Motor neuron (in vitro differentiated cells): ENCODE results near the gene SORCS3. TPM values are rescaled to one million over a fixed set of nuclear protein-coding genes. Genes with fewer than 3 reads are reported as not detected.

Experiments
- ATAC-seq, 8 experiments: fragments of 200-7000 bp; cut with Tn5 transposase; replicated peaks in 6 of 8; 2 replicates each; pipeline ENCODE4 v1.8.0; 2021; ENCODE audit warnings: mild to moderate bottlenecking in 8 of 8, moderate library complexity in 8 of 8
- H3K27ac ChIP-seq, 2 donors: fragments of 250-450 bp; sonication (Bioruptor Pico); 2 replicates each; pipeline ENCODE4 v1.9.0; 2021; ENCODE audit warnings: antibody characterized with exemption in 2 of 2, mild to moderate bottlenecking in 2 of 2, moderate library complexity in 1 of 2
- H3K4me1 ChIP-seq, 2 donors: fragments of 250-450 bp; sonication (Bioruptor Pico); replicated peaks in 1 of 2; 2 replicates each; pipeline ENCODE4 v1.6.1; 2021; ENCODE audit warnings: antibody characterized with exemption in 2 of 2, mild to moderate bottlenecking in 2 of 2, moderate library complexity in 1 of 2
- H3K4me3 ChIP-seq, 5 donors: fragments of 250-450 bp; sonication (Bioruptor Pico); 2 replicates each; pipeline ENCODE4 v1.9.0; 2021; ENCODE audit warnings: antibody characterized with exemption in 5 of 5, mild to moderate bottlenecking in 5 of 5, moderate library complexity in 4 of 5
- WGBS, 10 experiments: fragments of 450-650 bp; shearing (Covaris generic); methylation state at CpG; one replicate each; pipeline ENCODE4 v1.0.0; 2022; 5-methylcytosine and 5-hydroxymethylcytosine counted together
- in situ Hi-C, 9 experiments: fragments of 400-800 bp; cut with MboI; loops; one replicate each; pipeline ENCODE4 v1.15.0; 2021; ENCODE audit warnings: low sequenced_read_pairs in 9 of 9, low pct_unique_long_range_greater_than_20kb in 2 of 9; ENCODE audit not compliant: unreplicated experiment in 9 of 9
- total RNA-seq, 8 experiments: library from RNA; unstranded; fragments of 300-600 nt; gene quantifications; 2 replicates each; pipeline versions ENCODE4 v1.2.3 to v1.2.4, GENCODE V29; 2022

SORCS3 gene
- total RNA-seq, 8 experiments from 2014 or later: 0.10 to 14.3 (median 7.3) TPM

GRCh38 chr10:104894681-104895080, 253.6 kb downstream of the SORCS3 start:
- WGBS, 10 experiments: 0 to 90% (median 70%) methylated on average over 1 to 3 of the region's 3 CpGs; no CpG with 5 or more reads in 2 of the 10 experiments
- no peak overlapping the region for H3K4me3 ChIP-seq
- in situ Hi-C loops: no loop called here
- H3K4me1 ChIP-seq: peaks cover 25 to 32% of the 10 kb centered on the region in 2 donors
- ATAC-seq: no peak
- peak overlapping the region in 1 of 2 donors; percentile 9 for H3K27ac ChIP-seq

GRCh38 chr10:104895541-104895940, 254.5 kb downstream of the SORCS3 start:
- in situ Hi-C loops: no loop called here
- WGBS, 10 experiments: 100% methylated on average over 1 of the region's 1 CpG; no CpG with 5 or more reads in 7 of the 10 experiments
- Histone ChIP-seq H3K27ac (no peak overlapping the region), H3K4me3 (no peak overlapping the region), H3K4me1 (peaks cover 25 to 32% of the 10 kb centered on the region in 2 donors)
- ATAC-seq: no peak

DNA sequence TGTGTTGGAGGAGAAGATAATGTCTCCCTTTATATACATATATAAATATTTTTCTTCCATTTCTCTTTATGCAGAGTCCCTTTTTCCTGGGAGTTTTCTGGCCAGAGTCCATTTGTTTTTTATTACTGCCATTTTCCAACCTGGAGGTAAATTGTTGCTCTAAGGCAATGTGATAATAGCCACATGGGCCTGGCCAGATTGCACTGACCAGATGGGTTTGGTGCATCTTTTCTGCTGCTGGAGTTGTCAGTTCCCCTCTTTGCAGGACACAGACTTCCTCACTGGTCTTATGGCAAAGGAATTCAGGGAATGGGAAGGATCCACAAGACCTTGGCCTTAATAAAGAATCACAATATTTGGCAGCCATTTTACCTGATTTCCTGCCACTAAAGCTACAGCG, 254.9 kb downstream of the SORCS3 start:
- no peak for ATAC-seq
- no peak overlapping the region for H3K27ac ChIP-seq
- peaks cover 25 to 32% of the 10 kb centered on the region in 2 donors for H3K4me1 ChIP-seq
- in situ Hi-C loops: no loop called here
- WGBS, 10 experiments: 0 to 71% (median 17%) methylated on average over 1 of the region's 1 CpG; no CpG with 5 or more reads in 5 of the 10 experiments
- no peak overlapping the region for H3K4me3 ChIP-seq

DNA sequence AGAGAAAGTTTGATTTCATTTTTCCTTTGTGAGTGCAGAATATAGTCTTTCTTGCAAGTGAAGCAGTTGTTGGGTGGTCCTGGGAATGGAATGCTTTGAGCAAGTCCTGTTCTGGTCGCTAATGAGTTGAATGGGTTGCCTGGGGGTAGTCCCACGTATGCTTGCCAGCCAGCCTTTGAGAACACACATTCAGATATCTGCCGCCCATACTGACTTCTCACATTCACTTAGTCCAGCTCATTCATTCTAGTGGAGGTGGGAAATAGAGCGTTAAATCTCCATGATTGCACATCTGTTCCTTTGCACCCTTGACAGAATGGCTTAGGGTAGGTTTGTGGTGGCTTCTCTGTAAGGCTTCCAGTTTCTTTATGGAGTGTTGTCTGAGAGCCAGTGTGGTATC, 256.6 kb downstream of the SORCS3 start:
- no peak overlapping the region for H3K27ac ChIP-seq
- H3K4me1 ChIP-seq: peaks cover 25 to 31% of the 10 kb centered on the region in 2 donors
- in situ Hi-C loops: no loop called here
- 0 to 41% (median 32%) methylated on average over 1 to 4 of the region's 4 CpGs; no CpG with 5 or more reads in 3 of the 10 experiments for WGBS, 10 experiments
- H3K4me3 ChIP-seq: no peak overlapping the region
- peak in 1 of 8 experiments; percentile 16 for ATAC-seq

GRCh38 chr10:104899779-104900178, 258.7 kb downstream of the SORCS3 start:
- no peak for ATAC-seq
- Histone ChIP-seq H3K27ac (no peak overlapping the region), H3K4me3 (no peak overlapping the region), H3K4me1 (peaks cover 9 to 14% of the 10 kb centered on the region in 2 donors)
- in situ Hi-C loops: loop anchor here in 1 of 9 experiments (25.0 kb wide), 1 partner anchor 262 kb away; the partner anchor contains the start of gene SORCS3

- ATAC-seq: peak in 2 of 8 experiments; percentile 24 to 48
- in situ Hi-C loops: loop anchor here in 1 of 9 experiments (25.0 kb wide), 1 partner anchor 266 kb away; the partner anchor contains the start of gene SORCS3
Measured at GRCh38 chr10:104903433-104903832, 262.3 kb downstream of the SORCS3 start.

GRCh38 chr10:104904753-104905323, 263.7 kb downstream of the SORCS3 start:
- H3K27ac ChIP-seq: no peak overlapping the region
- WGBS, 10 experiments: 30 to 87% (median 55%) methylated on average over 2 to 4 of the region's 5 CpGs
- ATAC-seq: peak in 3 of 8 experiments; percentile 21 to 83 (median 68)
- in situ Hi-C loops: loop anchor here in 1 of 9 experiments (25.0 kb wide), 1 partner anchor 268 kb away; the partner anchor contains the start of gene SORCS3
- peaks cover 27 to 29% of the 10 kb centered on the region in 2 donors for H3K4me1 ChIP-seq
- H3K4me3 ChIP-seq: no peak overlapping the region

More at GRCh38 chr10:104903433-104903832, 262.3 kb downstream of the SORCS3 start:
- Histone ChIP-seq H3K4me3 (no peak overlapping the region), H3K27ac (no peak overlapping the region), H3K4me1 (peaks cover 27 to 30% of the 10 kb centered on the region in 2 donors)
- 15 to 100% (median 79%) methylated on average over 1 to 3 of the region's 3 CpGs; no CpG with 5 or more reads in 1 of the 10 experiments for WGBS, 10 experiments

GRCh38 chr10:104906112-104906511, 265.0 kb downstream of the SORCS3 start:
- peaks cover 27 to 29% of the 10 kb centered on the region in 2 donors for H3K4me1 ChIP-seq
- no peak overlapping the region for H3K27ac ChIP-seq
- no peak overlapping the region for H3K4me3 ChIP-seq
- 0 to 85% (median 57%) methylated on average over 1 to 2 of the region's 3 CpGs; no CpG with 5 or more reads in 3 of the 10 experiments for WGBS, 10 experiments
- ATAC-seq: no peak
- in situ Hi-C loops: loop anchor here in 1 of 9 experiments (25.0 kb wide), 1 partner anchor 269 kb away; the partner anchor contains the start of gene SORCS3

DNA sequence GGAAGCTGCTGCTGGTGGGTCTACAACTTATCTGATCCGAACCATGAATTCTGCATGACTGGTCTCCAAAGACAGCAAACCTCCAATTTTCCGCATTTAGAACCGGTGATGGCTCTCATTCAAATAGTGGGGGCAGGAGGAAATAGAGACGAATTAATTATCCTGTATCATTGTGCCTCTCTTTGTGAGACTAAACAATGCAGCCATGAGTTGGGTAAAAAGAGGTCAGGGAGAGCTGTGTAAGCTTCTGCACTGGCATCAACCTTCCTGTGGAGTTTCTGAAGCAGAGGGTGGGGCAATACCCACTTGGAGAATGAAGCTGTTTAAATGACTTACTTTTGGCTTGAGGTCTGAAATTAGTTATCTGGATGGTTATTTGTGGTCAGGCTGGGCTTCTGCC, 266.4 kb downstream of the SORCS3 start:
- ATAC-seq: peak in 5 of 8 experiments; percentile 62 to 85 (median 83)
- no peak overlapping the region for H3K4me3 ChIP-seq
- peaks cover 27 to 29% of the 10 kb centered on the region in 2 donors for H3K4me1 ChIP-seq
- in situ Hi-C loops: loop anchor here in 1 of 9 experiments (25.0 kb wide), 1 partner anchor 270 kb away; the partner anchor contains the start of gene SORCS3
- H3K27ac ChIP-seq: no peak overlapping the region
- WGBS, 10 experiments: 21 to 62% (median 36%) methylated on average over 2 to 4 of the region's 4 CpGs; no CpG with 5 or more reads in 3 of the 10 experiments

GRCh38 chr10:104908581-104908980, 267.5 kb downstream of the SORCS3 start:
- no peak overlapping the region for H3K27ac ChIP-seq
- no peak overlapping the region for H3K4me3 ChIP-seq
- ATAC-seq: no peak
- whole genome bisulfite sequencing, 10 experiments: 0 to 93% (median 81%) methylated on average over 1 to 2 of the region's 2 CpGs; no CpG with 5 or more reads in 3 of the 10 experiments
- in situ Hi-C loops: loop anchor here in 1 of 9 experiments (25.0 kb wide), 1 partner anchor 271 kb away; the partner anchor contains the start of gene SORCS3
- H3K4me1 ChIP-seq: peaks cover 25 to 27% of the 10 kb centered on the region in 2 donors

- in situ Hi-C loops: loop anchor here in 1 of 9 experiments (25.0 kb wide), 1 partner anchor 273 kb away; the partner anchor contains the start of gene SORCS3
- ATAC-seq: no peak
- Histone ChIP-seq H3K4me3 (no peak overlapping the region), H3K27ac (no peak overlapping the region), H3K4me1 (peaks cover 19 to 21% of the 10 kb centered on the region in 2 donors)
- 0 to 93% (median 76%) methylated on average over 1 to 3 of the region's 3 CpGs; no CpG with 5 or more reads in 4 of the 10 experiments for WGBS, 10 experiments
Measured at GRCh38 chr10:104910712-104911111, 269.6 kb downstream of the SORCS3 start.

GRCh38 chr10:104913390-104913789, 272.3 kb downstream of the SORCS3 start:
- in situ Hi-C loops: loop anchor here in 1 of 9 experiments (25.0 kb wide), 1 partner anchor 276 kb away; the partner anchor contains the start of gene SORCS3
- ATAC-seq: no peak
- H3K27ac ChIP-seq: no peak overlapping the region
- H3K4me1 ChIP-seq: peaks cover 3% of the 10 kb centered on the region in 2 donors
- no peak overlapping the region for H3K4me3 ChIP-seq
- 0 to 100% (median 91%) methylated on average over 1 to 2 of the region's 2 CpGs; no CpG with 5 or more reads in 1 of the 10 experiments for WGBS, 10 experiments

DNA sequence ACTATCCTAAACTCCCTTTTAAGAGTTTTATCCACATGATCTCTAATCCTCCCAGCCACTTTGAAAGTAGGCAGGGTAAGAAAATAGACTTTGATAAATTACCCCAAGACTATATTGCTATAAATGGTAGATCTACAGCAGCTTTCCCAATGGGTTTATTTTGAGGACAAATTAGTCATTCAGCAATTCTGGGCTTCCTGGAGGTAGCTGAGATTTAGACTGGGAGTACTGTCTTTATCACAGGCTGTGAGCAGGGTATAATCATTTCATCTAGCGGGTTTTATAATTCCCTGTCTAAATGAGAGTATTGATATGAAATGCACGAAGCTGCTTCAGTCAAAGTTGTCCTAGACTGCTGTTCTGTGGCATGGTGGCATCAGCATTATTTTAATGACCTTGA, 279.4 kb downstream of the SORCS3 start:
- 19 to 100% (median 96%) methylated on average over 1 to 2 of the region's 2 CpGs; no CpG with 5 or more reads in 4 of the 10 experiments for WGBS, 10 experiments
- in situ Hi-C loops: loop anchor here in 1 of 9 experiments (25.0 kb wide), 1 partner anchor 283 kb away; the partner anchor contains the start of gene SORCS3
- ATAC-seq: no peak
- no peak overlapping the region for H3K27ac ChIP-seq
- H3K4me1 ChIP-seq: peaks cover 4 to 11% of the 10 kb centered on the region in 2 donors
- no peak overlapping the region for H3K4me3 ChIP-seq
